Urothelium cell line (cell line): ENCODE results near the gene NPM3.

ENCODE experiments used
- DNase-seq: peaks from one replicate; pipeline ENCODE4 v3.0.0; 2011; ENCODE audit warnings: low spot score, mixed read lengths
- FAIRE-seq: peaks from 2 replicates; lab custom pipeline; 2011; peaks lifted over from hg19 to GRCh38; lab: Jason Lieb, UNC

The NPM3 gene

GRCh38 chr10:101775273-101776160 lies 7.7 kb downstream of the NPM3 start, which contains the start of gene FGF8:
Gene FGF8, minus strand, starts transcription at chr10:101776114. Its CDS starts 214 bp downstream, at chr10:101775900.
- FAIRE-seq (no peak), DNase-seq (no peak)

GRCh38 chr10:101774589-101775272 lies 8.5 kb downstream of the NPM3 start:
- FAIRE-seq (no peak), DNase-seq (no peak)

GRCh38 chr10:101773923-101774588 lies 9.2 kb downstream of the NPM3 start:
- FAIRE-seq, result no peak
- no peak for DNase-seq

GRCh38 chr10:101772895-101773761 lies 10.1 kb downstream of the NPM3 start:
- FAIRE-seq (no peak), DNase-seq (no peak)

- FAIRE-seq, result no peak
- DNase-seq, result no peak
These were observed 11.0 kb downstream of the NPM3 start for GRCh38 chr10:101772017-101772894.

- DNase-seq (no peak), FAIRE-seq (no peak)
These were observed 11.9 kb downstream of the NPM3 start for GRCh38 chr10:101771380-101771779.

GRCh38 chr10:101770331-101771215 lies 12.7 kb downstream of the NPM3 start:
- FAIRE-seq (no peak), DNase-seq (no peak)

- no peak for FAIRE-seq
- DNase-seq, result no peak
These were observed 13.6 kb downstream of the NPM3 start for GRCh38 chr10:101769541-101770180.

GRCh38 chr10:101768791-101769170 lies 14.5 kb downstream of the NPM3 start:
- no peak for FAIRE-seq
- DNase-seq, result no peak

- DNase-seq (no peak), FAIRE-seq (no peak)
These were observed 15.1 kb downstream of the NPM3 start for GRCh38 chr10:101767966-101768790.

GRCh38 chr10:101767600-101767945 lies 15.7 kb downstream of the NPM3 start:
- FAIRE-seq, result no peak
- DNase-seq, result no peak

- no peak for FAIRE-seq
These were observed 16.3 kb downstream of the NPM3 start for GRCh38 chr10:101766753-101767599.

GRCh38 chr10:101766306-101766705 lies 16.9 kb downstream of the NPM3 start:
- DNase-seq, result no peak
- FAIRE-seq, result no peak

More at GRCh38 chr10:101766753-101767599, 16.3 kb downstream of the NPM3 start:
- no peak for DNase-seq

GRCh38 chr10:101763141-101763846 lies 20.0 kb downstream of the NPM3 start:
- DNase-seq (no peak), FAIRE-seq (no peak)

GRCh38 chr10:101762736-101763135 lies 20.5 kb downstream of the NPM3 start:
- FAIRE-seq, result no peak

GRCh38 chr10:101761226-101761625 lies 22.0 kb downstream of the NPM3 start:
- DNase-seq (no peak), FAIRE-seq (no peak)

More at GRCh38 chr10:101762736-101763135, 20.5 kb downstream of the NPM3 start:
- no peak for DNase-seq
